ENCODE data around the gene CRBN.

The CRBN gene

GRCh38 chr3:3200632-3201212 is 21.2 kb upstream of the CRBN start:
- Histone ChIP-seq H3K27ac (ENCODE audit: low read depth, low read length) (no peak overlapping the region), H2BK120ac (ENCODE audit: insufficient read depth, low read length, poor library complexity) (no peak overlapping the region), H3K9me3 (ENCODE audit: insufficient read depth, low read depth, low read length) (no peaks in the 10 kb centered on the region), H4K91ac (ENCODE audit: low read depth, low read length) (peak overlapping the region; percentile 56), H3K14ac (ENCODE audit: low read length) (no peak overlapping the region), H3K18ac (ENCODE audit: low read length) (no peak overlapping the region), H3K23ac (ENCODE audit: low read length) (no peak overlapping the region), H4K12ac (ENCODE audit: low read depth, low read length) (no peak overlapping the region), H3K79me2 (ENCODE audit: control insufficient read depth, insufficient read depth, low read length, poor library complexity) (no peaks in the 10 kb centered on the region), H4K8ac (ENCODE audit: low read depth, low read length) (no peak overlapping the region), H3K4ac (ENCODE audit: low read depth, low read length) (no peak overlapping the region), H3K27me3 (ENCODE audit: insufficient read depth, low read length) (no peaks in the 10 kb centered on the region), H2AK5ac (ENCODE audit: low read length) (no peak overlapping the region), H2BK12ac (ENCODE audit: low read length) (no peak overlapping the region), H3K4me3 (ENCODE audit: low read depth, low read length) (no peak overlapping the region), H3K79me1 (ENCODE audit: low read length) (peaks cover 2% of the 10 kb centered on the region), H3K4me2 (ENCODE audit: low read length) (no peak overlapping the region), H2BK5ac (ENCODE audit: low read depth, low read length, poor library complexity) (no peak overlapping the region), H2AFZ (ENCODE audit: insufficient read depth, low read length, poor library complexity) (no peak overlapping the region), H3K9ac (ENCODE audit: low read length) (no peak overlapping the region), H3K4me1 (ENCODE audit: control insufficient read depth in 1 of 2, insufficient read depth in 2 of 2, low read length in 2 of 2) (peaks cover 2 to 3% of the 10 kb centered on the region in 2 experiments), H3K36me3 (ENCODE audit: control insufficient read depth in 1 of 2, insufficient read depth in 2 of 2, low read length in 2 of 2) (no peaks in the 10 kb centered on the region)
- DNase-seq = peak; percentile 62 to 90
- WGBS (ENCODE audit: extremely low coverage, insufficient coverage, insufficient read length) = no CpG with 5 or more reads among the region's 7 CpGs

- no peak overlapping the region for H3K4me2 ChIP-seq (ENCODE audit: low read length)
- no peaks in the 10 kb centered on the region for H3K79me2 ChIP-seq (ENCODE audit: control insufficient read depth, insufficient read depth, low read length, poor library complexity)
- H3K14ac ChIP-seq (ENCODE audit: low read length) = no peak overlapping the region
- no peak overlapping the region for H2BK12ac ChIP-seq (ENCODE audit: low read length)
- H2BK5ac ChIP-seq (ENCODE audit: low read depth, low read length, poor library complexity) = no peak overlapping the region
- no peak overlapping the region for H2AK5ac ChIP-seq (ENCODE audit: low read length)
- no peak overlapping the region for H3K18ac ChIP-seq (ENCODE audit: low read length)
- no peak overlapping the region for H2BK120ac ChIP-seq (ENCODE audit: insufficient read depth, low read length, poor library complexity)
- no peak overlapping the region for H3K4ac ChIP-seq (ENCODE audit: low read depth, low read length)
- H3K27ac ChIP-seq (ENCODE audit: low read depth, low read length) = no peak overlapping the region
- peaks cover 2 to 3% of the 10 kb centered on the region in 2 experiments for H3K4me1 ChIP-seq (ENCODE audit: control insufficient read depth in 1 of 2, insufficient read depth in 2 of 2, low read length in 2 of 2)
- H3K79me1 ChIP-seq (ENCODE audit: low read length) = peaks cover 2% of the 10 kb centered on the region
- WGBS (ENCODE audit: extremely low coverage, insufficient coverage, insufficient read length) = no CpG with 5 or more reads among the region's 2 CpGs
- H2AFZ ChIP-seq (ENCODE audit: insufficient read depth, low read length, poor library complexity) = no peak overlapping the region
- no peak overlapping the region for H3K4me3 ChIP-seq (ENCODE audit: low read depth, low read length)
- H4K12ac ChIP-seq (ENCODE audit: low read depth, low read length) = no peak overlapping the region
- H3K27me3 ChIP-seq (ENCODE audit: insufficient read depth, low read length) = no peaks in the 10 kb centered on the region
- no peak overlapping the region for H3K9ac ChIP-seq (ENCODE audit: low read length)
- no peak for DNase-seq
- H4K91ac ChIP-seq (ENCODE audit: low read depth, low read length) = no peak overlapping the region
- H3K23ac ChIP-seq (ENCODE audit: low read length) = no peak overlapping the region
- no peaks in the 10 kb centered on the region for H3K36me3 ChIP-seq (ENCODE audit: control insufficient read depth in 1 of 2, insufficient read depth in 2 of 2, low read length in 2 of 2)
- H3K9me3 ChIP-seq (ENCODE audit: insufficient read depth, low read depth, low read length) = no peaks in the 10 kb centered on the region
- no peak overlapping the region for H4K8ac ChIP-seq (ENCODE audit: low read depth, low read length)
Measured at GRCh38 chr3:3199306-3199705, 19.8 kb upstream of the CRBN start.

GRCh38 chr3:3196148-3196861 is 16.8 kb upstream of the CRBN start:
- Histone ChIP-seq H4K12ac (ENCODE audit: low read depth, low read length) (no peak overlapping the region), H3K4ac (ENCODE audit: low read depth, low read length) (no peak overlapping the region), H3K27ac (ENCODE audit: low read depth, low read length) (no peak overlapping the region), H2AFZ (ENCODE audit: insufficient read depth, low read length, poor library complexity) (no peak overlapping the region), H3K79me2 (ENCODE audit: control insufficient read depth, insufficient read depth, low read length, poor library complexity) (no peaks in the 10 kb centered on the region), H3K4me3 (ENCODE audit: low read depth, low read length) (no peak overlapping the region), H3K9me3 (ENCODE audit: insufficient read depth, low read depth, low read length) (no peaks in the 10 kb centered on the region), H3K23ac (ENCODE audit: low read length) (no peak overlapping the region), H3K4me2 (ENCODE audit: low read length) (no peak overlapping the region), H4K8ac (ENCODE audit: low read depth, low read length) (no peak overlapping the region), H3K27me3 (ENCODE audit: insufficient read depth, low read length) (no peaks in the 10 kb centered on the region), H3K79me1 (ENCODE audit: low read length) (peaks cover 2% of the 10 kb centered on the region), H3K36me3 (ENCODE audit: control insufficient read depth in 1 of 2, insufficient read depth in 2 of 2, low read length in 2 of 2) (no peaks in the 10 kb centered on the region), H4K91ac (ENCODE audit: low read depth, low read length) (no peak overlapping the region), H3K4me1 (ENCODE audit: control insufficient read depth in 1 of 2, insufficient read depth in 2 of 2, low read length in 2 of 2) (peaks cover 2 to 3% of the 10 kb centered on the region in 2 experiments), H2AK5ac (ENCODE audit: low read length) (no peak overlapping the region), H2BK12ac (ENCODE audit: low read length) (no peak overlapping the region), H3K18ac (ENCODE audit: low read length) (no peak overlapping the region), H3K9ac (ENCODE audit: low read length) (no peak overlapping the region), H2BK5ac (ENCODE audit: low read depth, low read length, poor library complexity) (no peak overlapping the region), H2BK120ac (ENCODE audit: insufficient read depth, low read length, poor library complexity) (no peak overlapping the region), H3K14ac (ENCODE audit: low read length) (no peak overlapping the region)
- peak; percentile 16 to 62 for DNase-seq
- WGBS (ENCODE audit: extremely low coverage, insufficient coverage, insufficient read length) = no CpG with 5 or more reads among the region's 6 CpGs

- Histone ChIP-seq H2BK5ac (ENCODE audit: low read depth, low read length, poor library complexity) (no peak overlapping the region), H3K4me3 (ENCODE audit: low read depth, low read length) (no peak overlapping the region), H2AK5ac (ENCODE audit: low read length) (no peak overlapping the region), H3K23ac (ENCODE audit: low read length) (no peak overlapping the region), H3K14ac (ENCODE audit: low read length) (no peak overlapping the region), H2BK120ac (ENCODE audit: insufficient read depth, low read length, poor library complexity) (no peak overlapping the region), H3K4me2 (ENCODE audit: low read length) (no peak overlapping the region), H2AFZ (ENCODE audit: insufficient read depth, low read length, poor library complexity) (no peak overlapping the region), H2BK12ac (ENCODE audit: low read length) (no peak overlapping the region), H3K4ac (ENCODE audit: low read depth, low read length) (no peak overlapping the region), H3K9ac (ENCODE audit: low read length) (no peak overlapping the region), H3K79me2 (ENCODE audit: control insufficient read depth, insufficient read depth, low read length, poor library complexity) (no peaks in the 10 kb centered on the region), H3K9me3 (ENCODE audit: insufficient read depth, low read depth, low read length) (no peaks in the 10 kb centered on the region), H3K36me3 (ENCODE audit: control insufficient read depth in 1 of 2, insufficient read depth in 2 of 2, low read length in 2 of 2) (no peaks in the 10 kb centered on the region), H3K18ac (ENCODE audit: low read length) (no peak overlapping the region), H3K27me3 (ENCODE audit: insufficient read depth, low read length) (no peaks in the 10 kb centered on the region), H3K79me1 (ENCODE audit: low read length) (no peaks in the 10 kb centered on the region), H4K91ac (ENCODE audit: low read depth, low read length) (no peak overlapping the region), H3K4me1 (ENCODE audit: control insufficient read depth in 1 of 2, insufficient read depth in 2 of 2, low read length in 2 of 2) (peaks cover 2 to 3% of the 10 kb centered on the region in 2 experiments), H4K12ac (ENCODE audit: low read depth, low read length) (no peak overlapping the region), H3K27ac (ENCODE audit: low read depth, low read length) (no peak overlapping the region), H4K8ac (ENCODE audit: low read depth, low read length) (no peak overlapping the region)
- no peak for DNase-seq
Measured at GRCh38 chr3:3194861-3195260, 15.4 kb upstream of the CRBN start.
